K562 (cell line): ENCODE data around the gene CHRDL2. TPM values are rescaled to one million over a fixed set of nuclear protein-coding genes. Genes with fewer than 3 reads are reported as not detected.

Experiments
- ARHGAP35 ChIP-seq: fragments of 450-650 bp; IDR thresholded peaks from 2 replicates; pipeline ENCODE4 v1.6.1; 2018; ENCODE audit not compliant: partially characterized antibody
- BHLHE40 ChIP-seq: IDR thresholded peaks from 2 replicates; pipeline ENCODE4 v1.6.1; 2011; ENCODE audit warnings: low read length, improper control_type of control experiment
- CBFA2T3 ChIP-seq: fragments of 450-650 bp; IDR thresholded peaks from 2 replicates; pipeline ENCODE4 v1.6.1; 2017
- CHAMP1 ChIP-seq: fragments of 450-650 bp; IDR thresholded peaks from 2 replicates; pipeline ENCODE4 v1.6.1; 2016; ENCODE audit warnings: mild to moderate bottlenecking
- CTCF ChIP-seq, 3 experiments: IDR thresholded peaks in 2 of 3; conservative IDR thresholded peaks in 1 of 3; 2 replicates each; pipeline ENCODE4 v1.5.1; 2011 to 2012; ENCODE audit warnings: low read length in 3 of 3, mild to moderate bottlenecking in 3 of 3, control low read depth in 2 of 3, improper control_type of control experiment in 1 of 3, inconsistent platforms in 1 of 3, low read depth in 1 of 3, mixed read lengths in 1 of 3, moderate library complexity in 1 of 3; ENCODE audit not compliant: insufficient read depth in 2 of 3
- FOXP1 ChIP-seq: sonication (generic); formaldehyde crosslinking; IDR thresholded peaks from 2 replicates; pipeline ENCODE4 v1.8.0; 2022; ENCODE audit warnings: mild to moderate bottlenecking, missing genetic modification reagents
- HMGN3 ChIP-seq: IDR thresholded peaks from 2 replicates; pipeline ENCODE4 v1.6.1; 2011; ENCODE audit warnings: borderline replicate concordance, low read depth, mild to moderate bottlenecking, mixed read lengths, low read length; ENCODE audit not compliant: insufficient read length; ENCODE audit errors: extremely low read depth
- IFI16 ChIP-seq: fragments of 250-450 bp; sonication (Bioruptor Pico); IDR thresholded peaks from 2 replicates; pipeline ENCODE4 v2.1.2; 2022; ENCODE audit warnings: mild to moderate bottlenecking, inconsistent platforms
- JUND ChIP-seq, 2 experiments: IDR thresholded peaks; 2 replicates in 1 of 2; 3 replicates in 1 of 2; pipeline ENCODE4 v1.6.1; 2011; ENCODE audit warnings: borderline replicate concordance in 2 of 2, low read depth in 2 of 2, low read length in 2 of 2, improper control_type of control experiment in 1 of 2, missing biosample characterization in 1 of 2, missing genetic modification characterization in 1 of 2, missing genetic modification reagents in 1 of 2
- KLF1 ChIP-seq: fragments of 450-650 bp; IDR thresholded peaks from 2 replicates; pipeline ENCODE4 v1.6.1; 2016; ENCODE audit warnings: missing genetic modification characterization, missing compliant biosample characterization
- KLF16 ChIP-seq: IDR thresholded peaks from 2 replicates; pipeline ENCODE4 v1.6.1; 2016; ENCODE audit warnings: antibody characterized with exemption
- MAZ ChIP-seq, 2 experiments: fragments of 450-650 bp in 1 of 2; sonication (generic) in 1 of 2; formaldehyde crosslinking; IDR thresholded peaks in 1 of 2; conservative IDR thresholded peaks in 1 of 2; 2 replicates each; pipeline versions ENCODE4 v1.4.0 to v1.5.0; 2020; ENCODE audit warnings: mild to moderate bottlenecking in 1 of 2, missing genetic modification reagents in 1 of 2
- MBD1 ChIP-seq: fragments of 250-450 bp; sonication (Bioruptor Pico); IDR thresholded peaks from 2 replicates; pipeline ENCODE4 v1.8.0; 2022; ENCODE audit warnings: inconsistent platforms
- NBN ChIP-seq: fragments of 450-650 bp; IDR thresholded peaks from 2 replicates; pipeline ENCODE4 v1.6.1; 2016; ENCODE audit warnings: low read depth, mild to moderate bottlenecking
- NFIX ChIP-seq: fragments of 250-450 bp; sonication (Bioruptor Pico); IDR thresholded peaks from 2 replicates; pipeline ENCODE4 v1.4.0; 2020; ENCODE audit warnings: low read depth, mild to moderate bottlenecking, moderate library complexity
- NRF1 ChIP-seq, 2 experiments: fragments of 450-650 bp; IDR thresholded peaks in 1 of 2; conservative IDR thresholded peaks in 1 of 2; 2 replicates each; pipeline ENCODE4 v1.6.1; 2014; ENCODE audit warnings: mild to moderate bottlenecking in 2 of 2
- SMAD2 ChIP-seq: fragments of 150-350 bp; IDR thresholded peaks from 2 replicates; pipeline ENCODE4 v1.6.1; 2014; ENCODE audit warnings: low read depth, mild to moderate bottlenecking, low read length
- SMARCE1 ChIP-seq: fragments of 450-650 bp; IDR thresholded peaks from 2 replicates; pipeline ENCODE4 v1.7.1; 2016; ENCODE audit warnings: mild to moderate bottlenecking
- SMC3 ChIP-seq: conservative IDR thresholded peaks from 2 replicates; pipeline ENCODE4 v1.6.1; 2011; ENCODE audit warnings: low read depth, low read length, improper control_type of control experiment; ENCODE audit not compliant: insufficient read depth
- SNRNP70 ChIP-seq: fragments of 200-400 bp; formaldehyde crosslinking; optimal IDR thresholded peaks from 2 replicates; pipeline ENCODE3; 2017; ENCODE audit warnings: low read depth, low read length
- STAG1 ChIP-seq: sonication (generic); formaldehyde crosslinking; IDR thresholded peaks from 2 replicates; pipeline ENCODE4 v1.5.0; 2020; ENCODE audit warnings: missing genetic modification reagents, borderline replicate concordance
- STAT5B ChIP-seq: fragments of 250-450 bp; sonication (Bioruptor Pico); IDR thresholded peaks from 2 replicates; pipeline ENCODE4 v1.8.0; 2021; ENCODE audit warnings: mild to moderate bottlenecking, inconsistent platforms
- ZNF165 ChIP-seq: fragments of 250-450 bp; sonication (Bioruptor Pico); IDR thresholded peaks from 2 replicates; pipeline ENCODE4 v1.4.0; 2020; ENCODE audit warnings: borderline replicate concordance
- ZNF431 ChIP-seq: sonication (generic); formaldehyde crosslinking; IDR thresholded peaks from 2 replicates; pipeline ENCODE4 v1.8.0; 2022; ENCODE audit warnings: mild to moderate bottlenecking, missing genetic modification reagents
- polyA plus RNA-seq, 8 experiments: library from polyadenylated mRNA; depleted of rRNA in 4 of 8; stranded (reverse) in 5 of 8; unstranded in 3 of 8; fragments of >200 nt; fragmentation: Nextera tagmentation in 2 of 8; fragmentation: Illumina TruSeq in 1 of 8; extraction: Ambion mirVana in 2 of 8; extraction: Trizol in 1 of 8; gene quantifications; 2 replicates each; pipeline versions ENCODE4 v1.2.1 to v1.2.3, GENCODE V29; 2011 to 2014; ENCODE audit warnings: inconsistent platforms in 1 of 8, missing spikeins in 1 of 8
- total RNA-seq, 7 experiments: library from RNA; depleted of rRNA in 6 of 7; stranded (reverse); fragments of >200 nt in 6 of 7; fragmentation: Illumina TruSeq in 2 of 7; extraction: Trizol in 2 of 7; gene quantifications; 2 replicates each; pipeline versions ENCODE4 v1.2.1 to v1.2.3, GENCODE V29; 2011 to 2021; ENCODE audit warnings: low replicate concordance in 1 of 7

CHRDL2 gene
- total and polyA plus RNA-seq, 9 of the 15 experiments (the other 6 are each of a cell fraction or from before 2014, with no cell fraction given) = not detected

- TF ChIP-seq SNRNP70 = no peak
- no peak for TF ChIP-seq ZNF165 (CRISPR knock-in tag)
- peak; percentile 84 for TF ChIP-seq SMC3
- TF ChIP-seq HMGN3 = no peak
- TF ChIP-seq FOXP1 (CRISPR knock-in tag) = no peak
- 0 out of 2 replicates have a peak, but pooled peaks have one; percentile 21 for TF ChIP-seq BHLHE40
- TF ChIP-seq ARHGAP35 = no peak
- TF ChIP-seq NRF1 (conservative IDR thresholded peaks at IDR 0.05 in 1 of 2, IDR thresholded peaks at IDR 0.05 in 1 of 2) = peak; percentile 77 to 82
- TF ChIP-seq MAZ (CRISPR knock-in tag; conservative IDR thresholded peaks at IDR 0.05 in 1 of 2, IDR thresholded peaks at IDR 0.05 in 1 of 2) = no peak
- TF ChIP-seq IFI16 = no peak
- peak; percentile 90 to 94 (median 91) for TF ChIP-seq CTCF (IDR thresholded peaks at IDR 0.05 in 2 of 3, conservative IDR thresholded peaks at IDR 0.05 in 1 of 3; ENCODE audit: insufficient read depth in 2 of 3, low read depth in 1 of 3, low read length in 3 of 3)
- TF ChIP-seq CBFA2T3 = peak; percentile 35
- TF ChIP-seq SMAD2 = no peak
- no peak for TF ChIP-seq ZNF431 (CRISPR knock-in tag)
- no peak for TF ChIP-seq STAT5B
- no peak for TF ChIP-seq NFIX (CRISPR knock-in tag)
- TF ChIP-seq CHAMP1 = no peak
- no peak for TF ChIP-seq MBD1 (CRISPR knock-in tag)
- TF ChIP-seq KLF1 (tag) = no peak
- TF ChIP-seq SMARCE1 = no peak
- peak; percentile 50; the same call in 1 of the 2 replicates for TF ChIP-seq STAG1 (CRISPR knock-in tag)
- no peak for TF ChIP-seq NBN
- TF ChIP-seq JUND (IDR thresholded peaks at IDR 0.05; ENCODE audit: borderline replicate concordance, low read depth, low read length) = peak; percentile 51
- no peak for TF ChIP-seq JUND (tag; IDR thresholded peaks at IDR 0.05; ENCODE audit: borderline replicate concordance, low read depth, low read length)
- peak; percentile 69 for TF ChIP-seq KLF16
Measured at GRCh38 chr11:74726547-74727182, 4.6 kb downstream of the CHRDL2 start (continued).
